ENCODE measurements around the gene TYSND1.
"Not testable (repeated sequence)": the region's sequence is repeated elsewhere in the genome, so short reads cannot be mapped to it uniquely, and the experiment has no call there.

The TYSND1 gene

GRCh38 chr10:70186090-70186489, 39.6 kb upstream of the TYSND1 start:
- H3K4me3 ChIP-seq (ENCODE audit: low read length, poor library complexity, severe bottlenecking): no peak overlapping the region

GRCh38 chr10:70183304-70183703, 36.8 kb upstream of the TYSND1 start:
- Histone ChIP-seq H3K4me3 (ENCODE audit: low read length, poor library complexity, severe bottlenecking) (no peak overlapping the region), H4K20me1 (ENCODE audit: insufficient read depth, low read length, poor library complexity, severe bottlenecking) (no peaks in the 10 kb centered on the region), H3K9me3 (ENCODE audit: insufficient read depth, low read depth, low read length) (no peaks in the 10 kb centered on the region), H3K9ac (ENCODE audit: low read depth, low read length, poor library complexity, severe bottlenecking) (no peak overlapping the region), H2AFZ (ENCODE audit: low read length) (no peak overlapping the region), H3F3A (ENCODE audit: low read depth) (no peaks in the 10 kb centered on the region), H3K27me3 (ENCODE audit: insufficient read depth, low read length, poor library complexity, severe bottlenecking) (no peaks in the 10 kb centered on the region), H3K79me2 (ENCODE audit: insufficient read depth, low read length) (no peaks in the 10 kb centered on the region), H3K4me2 (ENCODE audit: low read depth, low read length, poor library complexity, severe bottlenecking) (no peak overlapping the region), H3K9me2 (replicated peaks; ENCODE audit: low read depth, low read length) (no peaks in the 10 kb centered on the region), H3K4me1 (ENCODE audit: insufficient read depth, low read length, poor library complexity, severe bottlenecking) (no peaks in the 10 kb centered on the region), H3K36me3 (ENCODE audit: insufficient read depth, low read length) (no peaks in the 10 kb centered on the region)
- TF ChIP-seq CTCF (conservative IDR thresholded peaks at IDR 0.05; ENCODE audit: low read length) (no peak), EZH2phosphoT487 (IDR thresholded peaks at IDR 0.05; ENCODE audit: borderline replicate concordance) (no peak)

More at GRCh38 chr10:70186090-70186489, 39.6 kb upstream of the TYSND1 start:
- no peaks in the 10 kb centered on the region for H3K79me2 ChIP-seq (ENCODE audit: insufficient read depth, low read length)
- H2AFZ ChIP-seq (ENCODE audit: low read length): no peak overlapping the region
- H3K27me3 ChIP-seq (ENCODE audit: insufficient read depth, low read length, poor library complexity, severe bottlenecking): no peaks in the 10 kb centered on the region
- TF ChIP-seq CTCF (conservative IDR thresholded peaks at IDR 0.05; ENCODE audit: low read length) (no peak), EZH2phosphoT487 (IDR thresholded peaks at IDR 0.05; ENCODE audit: borderline replicate concordance) (no peak)
- H3K9me3 ChIP-seq (ENCODE audit: insufficient read depth, low read depth, low read length): no peaks in the 10 kb centered on the region
- H3K9me2 ChIP-seq (replicated peaks; ENCODE audit: low read depth, low read length): no peaks in the 10 kb centered on the region
- H4K20me1 ChIP-seq (ENCODE audit: insufficient read depth, low read length, poor library complexity, severe bottlenecking): no peaks in the 10 kb centered on the region
- H3K4me1 ChIP-seq (ENCODE audit: insufficient read depth, low read length, poor library complexity, severe bottlenecking): no peaks in the 10 kb centered on the region
- H3K9ac ChIP-seq (ENCODE audit: low read depth, low read length, poor library complexity, severe bottlenecking): no peak overlapping the region
- H3F3A ChIP-seq (ENCODE audit: low read depth): no peaks in the 10 kb centered on the region
- H3K36me3 ChIP-seq (ENCODE audit: insufficient read depth, low read length): no peaks in the 10 kb centered on the region
- H3K4me2 ChIP-seq (ENCODE audit: low read depth, low read length, poor library complexity, severe bottlenecking): no peak overlapping the region

GRCh38 chr10:70179209-70179608, 32.7 kb upstream of the TYSND1 start:
- H3K27me3 ChIP-seq (ENCODE audit: insufficient read depth, low read length, poor library complexity, severe bottlenecking); H3K36me3 ChIP-seq (ENCODE audit: insufficient read depth, low read length); H3F3A ChIP-seq (ENCODE audit: low read depth); H3K9me2 ChIP-seq (replicated peaks; ENCODE audit: low read depth, low read length); H3K4me1 ChIP-seq (ENCODE audit: insufficient read depth, low read length, poor library complexity, severe bottlenecking); H3K4me2 ChIP-seq (ENCODE audit: low read depth, low read length, poor library complexity, severe bottlenecking); H3K79me2 ChIP-seq (ENCODE audit: insufficient read depth, low read length); H2AFZ ChIP-seq (ENCODE audit: low read length); H3K9me3 ChIP-seq (ENCODE audit: insufficient read depth, low read depth, low read length); H3K9ac ChIP-seq (ENCODE audit: low read depth, low read length, poor library complexity, severe bottlenecking); H4K20me1 ChIP-seq (ENCODE audit: insufficient read depth, low read length, poor library complexity, severe bottlenecking); H3K4me3 ChIP-seq (ENCODE audit: low read length, poor library complexity, severe bottlenecking): not testable (repeated sequence)

GRCh38 chr10:70178139-70178725, 31.7 kb upstream of the TYSND1 start:
- Histone ChIP-seq H3K27me3 (ENCODE audit: insufficient read depth, low read length, poor library complexity, severe bottlenecking) (no peaks in the 10 kb centered on the region), H3K36me3 (ENCODE audit: insufficient read depth, low read length) (no peaks in the 10 kb centered on the region), H3K9ac (ENCODE audit: low read depth, low read length, poor library complexity, severe bottlenecking) (no peak overlapping the region), H3K4me3 (ENCODE audit: low read length, poor library complexity, severe bottlenecking) (no peak overlapping the region), H3K9me2 (replicated peaks; ENCODE audit: low read depth, low read length) (no peaks in the 10 kb centered on the region), H3F3A (ENCODE audit: low read depth) (no peaks in the 10 kb centered on the region), H3K9me3 (ENCODE audit: insufficient read depth, low read depth, low read length) (no peaks in the 10 kb centered on the region), H2AFZ (ENCODE audit: low read length) (no peak overlapping the region), H4K20me1 (ENCODE audit: insufficient read depth, low read length, poor library complexity, severe bottlenecking) (no peaks in the 10 kb centered on the region), H3K4me2 (ENCODE audit: low read depth, low read length, poor library complexity, severe bottlenecking) (no peak overlapping the region), H3K79me2 (ENCODE audit: insufficient read depth, low read length) (no peaks in the 10 kb centered on the region), H3K4me1 (ENCODE audit: insufficient read depth, low read length, poor library complexity, severe bottlenecking) (peaks cover 10% of the 10 kb centered on the region)
- no peak for TF ChIP-seq CTCF (conservative IDR thresholded peaks at IDR 0.05; ENCODE audit: low read length)
- no peak for TF ChIP-seq EZH2phosphoT487 (IDR thresholded peaks at IDR 0.05; ENCODE audit: borderline replicate concordance)

Data from Loucy (cell line).